Embryonic facial prominence (tissue), 1 donor: ENCODE results near the gene DNAH1.
"Not testable (repeated sequence)": the region's sequence is repeated elsewhere in the genome, so short reads cannot be mapped to it uniquely, and the experiment has no call there.

Source experiments
- DNase-seq: peaks from one replicate; pipeline ENCODE4 v3.0.0-alpha.2; 2016; ENCODE audit errors: extremely low spot score

Gene DNAH1

DNA sequence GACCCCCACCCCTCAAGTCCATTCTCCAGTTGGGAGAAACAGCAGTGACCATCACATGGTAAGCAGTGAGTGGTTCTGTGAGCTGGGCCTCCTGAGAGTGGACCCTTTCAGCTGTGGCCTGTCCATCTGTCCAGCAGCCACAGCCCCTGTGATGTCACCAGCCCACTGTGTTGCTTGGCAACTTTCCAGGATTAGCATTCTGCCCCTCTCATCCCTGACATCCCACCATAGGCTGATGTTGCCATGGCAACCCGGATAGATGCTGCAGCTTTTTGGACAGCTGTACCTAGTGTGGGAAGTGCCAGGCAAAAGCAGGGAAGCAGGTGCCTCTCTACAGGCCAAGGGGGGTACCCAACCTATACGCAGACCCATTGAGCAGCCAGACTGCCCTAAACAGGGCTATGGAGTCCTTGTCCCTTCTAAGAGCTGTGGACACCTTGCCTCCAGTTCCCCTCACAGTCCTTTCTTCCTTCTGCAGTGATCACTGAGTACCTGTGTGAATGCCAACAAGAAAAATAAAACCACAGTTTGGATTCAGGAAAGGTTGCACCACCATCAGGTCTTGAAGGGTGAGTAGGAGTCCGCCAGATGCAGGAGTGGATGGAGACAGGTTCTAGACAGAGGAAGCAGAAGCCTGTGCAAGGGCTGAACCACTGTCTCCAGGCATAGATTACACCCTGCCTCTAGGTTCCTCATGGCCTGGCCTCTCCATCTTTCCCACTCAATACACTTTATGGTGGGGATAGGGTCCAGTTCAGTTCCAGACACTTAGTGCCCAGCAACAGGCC is at the start of gene DNAH1:
Gene DNAH1 (plus strand): TSS at position 343 of the 788 bp plus-strand sequence. CDS start 6,124 bp downstream, outside the sequence.
- no peak for DNase-seq

DNA sequence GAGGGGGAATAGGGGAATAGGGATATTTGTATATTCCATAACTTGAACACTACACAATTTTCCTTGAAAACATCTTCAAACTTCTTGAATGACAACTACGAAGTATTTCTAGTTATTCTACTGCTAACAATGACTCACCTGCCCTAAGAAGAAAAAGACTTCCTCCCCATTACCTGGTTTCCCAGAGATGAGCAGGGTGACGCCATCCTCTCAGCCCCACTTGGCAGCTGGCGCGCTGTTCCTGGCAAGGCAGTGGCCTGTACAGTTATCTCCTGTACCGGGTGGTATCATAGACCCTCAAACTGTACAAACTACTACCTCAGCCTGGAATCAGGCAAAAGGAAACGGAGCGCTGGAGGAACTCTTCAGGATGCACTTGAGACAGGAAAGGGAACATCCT is 48.1 kb upstream of the DNAH1 start:
- no peak for DNase-seq

DNA sequence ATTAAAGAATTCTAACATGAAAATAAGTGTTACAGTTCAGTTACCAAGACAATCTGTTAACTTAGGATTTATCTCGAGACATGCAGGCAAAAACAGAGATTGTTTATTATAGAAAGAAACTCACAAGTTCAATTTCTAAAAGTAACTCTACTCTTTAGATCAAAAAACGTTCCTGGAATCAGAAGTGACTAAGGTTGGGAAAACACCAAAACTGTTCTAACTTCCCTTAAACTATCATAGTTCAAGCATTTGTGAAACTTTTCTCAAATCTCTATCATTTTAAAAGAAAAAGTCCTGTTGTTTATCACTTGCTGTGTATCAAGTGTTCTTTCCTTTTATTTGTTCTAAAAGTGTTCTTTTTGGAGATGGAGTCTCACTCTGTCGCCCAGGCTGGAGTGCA is 46.3 kb upstream of the DNAH1 start:
- DNase-seq: no peak

DNA sequence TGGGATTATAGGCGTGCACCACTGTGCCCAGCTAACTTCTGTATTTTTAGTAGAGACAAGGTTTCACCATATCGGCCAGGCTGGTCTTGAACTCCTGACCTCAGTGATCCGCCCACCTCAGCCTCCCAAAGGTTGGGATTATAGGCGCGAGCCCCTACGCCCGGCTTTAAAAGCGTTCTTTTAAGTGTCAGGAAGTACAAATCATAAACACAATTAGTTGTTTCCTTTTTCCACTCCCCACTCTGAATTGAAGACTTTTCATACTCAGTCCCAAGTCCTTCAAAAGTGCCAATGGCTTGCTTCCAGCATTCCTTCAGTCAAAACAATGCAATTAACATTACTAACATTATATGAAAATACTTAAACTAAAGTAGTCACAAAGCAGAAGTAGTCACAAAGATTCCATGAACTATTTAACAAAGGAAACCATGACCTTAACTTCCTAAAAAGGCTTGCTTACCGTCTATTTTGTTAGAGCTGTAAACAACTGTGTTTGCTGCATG is 45.8 kb upstream of the DNAH1 start:
- no peak for DNase-seq

DNA sequence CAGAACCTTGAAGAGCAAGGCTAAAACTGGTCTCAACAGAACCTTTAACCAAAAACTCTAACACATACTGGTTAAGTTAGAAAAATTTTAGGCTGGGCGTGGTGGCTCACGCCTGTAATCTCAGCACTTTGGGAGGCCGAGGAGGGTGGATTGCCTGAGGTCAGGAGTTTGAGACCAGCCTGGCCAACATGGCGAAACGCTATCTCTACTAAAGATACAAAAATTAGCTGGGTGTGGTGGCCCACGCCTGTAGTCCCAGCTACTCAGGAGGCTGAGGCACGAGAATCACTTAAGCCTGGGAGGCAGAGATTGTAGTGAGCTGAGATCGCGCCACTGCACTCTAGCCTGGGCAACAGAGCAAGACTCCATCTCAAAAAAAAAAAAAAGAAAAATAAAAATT is 43.9 kb upstream of the DNAH1 start:
- not testable (repeated sequence) for DNase-seq

DNA sequence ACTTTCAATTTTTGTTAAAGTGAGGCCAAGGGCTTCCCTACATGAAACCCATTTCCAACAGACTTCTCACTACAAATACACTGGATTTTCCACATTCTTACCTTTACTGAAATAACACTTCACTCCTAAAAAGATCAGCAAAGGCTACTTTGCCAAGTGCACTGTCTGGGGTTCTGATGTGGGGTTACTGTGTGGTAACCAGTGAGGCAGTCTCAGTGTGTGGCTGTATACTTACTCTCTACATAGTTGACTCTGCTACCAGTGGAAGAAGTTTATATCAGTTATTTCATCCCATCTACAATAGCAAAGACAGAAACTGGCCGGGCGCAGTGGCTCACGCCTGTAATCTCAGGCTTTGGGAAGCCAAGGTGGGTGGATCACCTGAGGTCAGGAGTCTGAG is 43.3 kb upstream of the DNAH1 start:
- DNase-seq: no peak

DNA sequence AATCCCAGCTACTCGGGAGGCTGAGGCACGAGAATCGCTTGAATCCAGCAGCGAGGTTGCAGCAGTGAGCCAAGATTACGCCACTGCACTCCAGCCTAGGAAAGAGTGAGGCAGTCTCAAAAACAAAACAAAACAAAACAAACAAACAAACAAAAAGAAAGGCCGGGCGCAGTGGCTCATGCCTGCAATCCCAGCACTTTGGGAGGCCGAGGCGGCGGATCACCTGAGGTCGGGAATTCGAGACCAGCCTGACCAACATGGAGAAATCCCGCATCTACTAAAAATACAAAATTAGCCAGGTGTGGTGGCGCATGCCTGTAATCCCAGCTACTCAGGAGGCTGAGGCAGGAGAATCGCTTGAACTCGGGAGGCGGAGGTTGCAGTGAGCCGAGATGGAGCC is 41.3 kb upstream of the DNAH1 start:
- DNase-seq: not testable (repeated sequence)

DNA sequence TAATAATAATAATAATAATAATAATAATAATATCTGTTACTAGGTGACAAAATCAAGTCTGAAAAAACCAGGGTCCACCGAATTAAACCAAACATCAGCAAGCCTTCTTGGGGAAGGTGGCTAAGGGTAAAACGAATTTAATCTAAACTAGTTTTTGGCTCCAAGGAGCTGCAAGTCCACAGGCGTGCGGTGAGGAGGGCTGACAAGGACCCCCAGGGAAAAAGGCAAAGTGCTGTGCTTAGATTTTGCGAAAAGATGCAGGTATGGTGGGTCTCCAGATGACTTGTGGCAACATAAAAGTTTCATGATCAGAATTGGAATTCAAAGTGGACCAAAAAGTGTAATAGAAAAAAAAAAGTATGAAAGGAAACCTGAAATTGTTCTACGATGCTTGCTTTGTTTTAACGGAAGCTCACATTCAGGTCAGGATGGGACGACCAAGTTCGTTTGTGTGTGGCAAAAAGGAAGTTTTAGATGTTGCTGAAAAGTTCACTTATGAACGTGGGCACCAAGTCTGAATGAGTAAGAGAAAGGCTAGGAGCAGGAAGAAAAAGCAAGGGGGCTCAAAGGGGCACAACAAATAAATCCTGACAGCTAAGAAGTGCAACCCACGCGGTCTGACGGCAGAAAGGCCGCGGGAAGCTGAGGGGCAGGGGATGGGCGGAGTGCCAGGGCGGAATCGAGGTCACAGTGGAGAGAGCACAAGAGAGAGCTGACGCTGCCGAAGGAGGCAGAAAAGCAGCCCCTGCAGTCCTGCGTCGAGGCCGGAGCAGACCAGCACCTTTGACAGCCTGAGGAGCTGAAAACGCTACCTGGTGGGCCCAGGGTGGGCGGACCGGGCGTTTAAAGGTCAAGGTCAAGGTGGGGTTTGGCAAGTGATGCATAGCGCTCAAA is 38.8 kb upstream of the DNAH1 start:
- DNase-seq: no peak

DNA sequence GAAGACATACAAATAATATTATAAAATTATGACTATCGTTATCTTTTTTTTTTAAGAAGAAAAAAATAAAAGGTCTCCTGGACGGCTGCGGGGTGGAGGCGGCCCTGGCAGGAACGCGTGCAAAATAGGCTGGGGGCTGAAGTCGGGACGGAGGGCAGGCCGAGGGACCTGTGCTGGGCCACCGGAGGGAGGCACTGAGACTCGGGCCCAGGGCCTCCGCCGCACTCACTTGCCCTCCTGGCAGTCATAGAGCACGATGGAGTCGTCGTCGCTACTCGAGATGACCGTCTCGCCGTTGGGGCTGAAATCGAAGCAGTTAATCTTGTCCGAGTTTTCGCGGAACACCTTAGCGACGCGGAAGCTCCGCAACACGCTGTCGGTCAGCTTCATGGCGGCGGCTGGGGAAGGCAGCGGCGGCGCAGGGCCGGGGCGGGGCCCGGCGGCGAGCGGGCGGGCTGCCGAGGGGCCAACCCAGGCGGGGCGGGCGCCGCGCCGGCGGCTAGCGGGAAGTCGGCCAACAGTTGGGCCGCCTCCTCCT is 38.1 kb upstream of the DNAH1 start:
- DNase-seq: peak; percentile 29

DNA sequence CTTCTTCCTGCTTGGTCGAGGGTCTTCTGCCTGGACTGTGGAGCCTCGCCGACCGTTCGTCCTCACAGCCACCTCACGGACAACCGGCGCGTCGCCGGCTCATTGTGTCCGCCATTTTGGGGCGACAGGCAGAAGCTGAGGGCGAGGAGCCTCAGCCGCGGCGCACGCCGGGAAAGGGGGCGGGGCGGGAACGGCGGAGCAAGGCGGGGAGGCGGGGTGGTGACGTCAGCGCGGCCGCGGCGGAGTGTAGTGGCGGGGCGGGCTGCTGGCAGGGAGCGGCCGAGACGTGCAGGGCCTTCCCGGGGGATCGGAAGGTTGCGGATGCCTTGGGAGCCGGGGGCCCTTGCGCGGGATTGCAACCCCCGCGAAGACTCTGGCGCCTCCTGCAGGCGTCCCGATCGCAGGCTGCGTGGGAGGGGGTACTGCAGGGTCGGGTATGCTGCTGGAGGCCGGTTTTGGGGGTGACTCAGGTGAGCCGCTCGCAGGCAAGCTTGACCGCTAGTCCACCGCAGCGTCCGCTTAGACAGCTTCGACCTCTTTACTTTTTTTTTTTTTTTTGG is 37.5 kb upstream of the DNAH1 start, which contains the start of gene WDR82:
Gene WDR82 (minus strand): TSS at position 140 of the 560 bp plus-strand sequence. CDS start 288 bp downstream, outside the sequence.
- peak; percentile 95 for DNase-seq

DNA sequence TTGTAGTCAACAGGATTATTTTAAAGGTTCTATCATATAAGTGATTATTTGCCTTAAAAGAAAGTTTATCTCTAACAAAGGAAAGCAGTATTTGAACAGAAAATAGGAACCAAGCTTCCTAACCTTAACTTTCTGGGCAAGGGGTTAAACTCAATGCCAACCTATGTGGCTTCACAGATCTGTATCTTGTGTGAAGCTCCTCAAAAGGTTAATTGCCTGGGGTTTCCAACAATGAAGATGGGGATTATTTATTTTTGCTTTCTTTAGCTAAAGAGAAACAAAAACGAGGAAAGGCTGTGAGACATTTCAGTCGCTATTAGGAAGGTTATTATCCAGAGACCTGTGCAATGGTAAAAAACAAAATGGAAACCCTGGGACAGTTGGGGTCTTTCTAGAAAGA is 36.5 kb upstream of the DNAH1 start:
- no peak for DNase-seq

DNA sequence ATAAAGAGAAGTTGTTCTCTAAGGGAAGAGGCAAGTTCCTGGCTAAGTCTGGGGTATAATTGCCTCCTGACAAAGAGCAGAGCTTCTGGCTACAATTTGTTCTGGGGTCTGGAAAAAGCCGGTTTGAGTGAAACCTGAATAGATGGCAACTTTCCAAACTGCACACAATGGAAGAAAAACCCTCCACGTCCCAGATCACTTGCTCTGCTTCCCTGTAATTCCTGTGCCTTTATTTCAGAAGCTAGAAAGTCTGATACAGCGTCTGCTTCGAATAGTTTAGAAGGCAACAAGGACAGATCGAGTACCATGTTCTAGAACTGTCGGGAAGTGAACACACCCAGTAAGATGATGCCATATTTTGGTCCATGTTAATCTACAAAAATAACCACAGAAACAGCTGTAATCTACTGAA is 36.1 kb upstream of the DNAH1 start:
- DNase-seq: peak; percentile 86

DNA sequence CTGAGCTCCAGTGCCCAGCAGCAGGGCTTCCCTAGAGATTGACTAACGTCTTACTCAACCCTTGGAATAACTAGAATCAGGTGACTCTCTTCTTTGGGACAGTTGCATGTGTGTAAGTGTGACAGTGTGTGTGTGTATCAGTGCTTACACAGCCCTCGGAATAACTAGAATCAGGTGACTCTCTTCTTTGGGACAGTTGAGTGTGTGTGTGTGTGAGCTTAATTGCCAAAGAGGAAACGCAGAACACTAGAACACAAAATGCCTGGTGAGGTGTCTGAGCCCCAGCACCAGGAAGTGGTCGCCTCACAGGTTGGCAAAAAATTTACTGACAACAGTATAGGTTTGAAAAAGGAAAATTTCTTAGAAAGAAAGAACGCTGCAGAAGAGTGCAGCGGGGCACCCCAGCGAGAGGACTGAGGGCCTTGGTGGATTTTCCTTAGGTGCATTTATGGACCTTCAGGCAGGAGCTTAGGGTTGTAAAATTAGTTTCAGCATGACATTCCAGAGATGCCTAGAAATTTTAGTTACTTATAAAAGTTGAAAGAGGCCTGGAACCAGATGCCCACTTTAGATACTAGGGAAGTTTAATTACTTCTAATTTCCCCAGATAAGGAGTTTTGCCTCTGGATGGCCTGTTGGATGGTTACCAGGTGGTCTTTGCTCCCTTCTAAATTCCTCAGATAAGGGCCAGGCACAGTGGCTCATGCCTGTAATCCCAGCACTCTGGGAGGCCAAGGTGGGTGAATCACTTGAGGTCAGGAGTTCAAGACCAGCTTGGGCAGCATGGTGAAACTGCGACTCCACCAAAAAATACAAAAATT is 33.9 kb upstream of the DNAH1 start:
- no peak for DNase-seq

DNA sequence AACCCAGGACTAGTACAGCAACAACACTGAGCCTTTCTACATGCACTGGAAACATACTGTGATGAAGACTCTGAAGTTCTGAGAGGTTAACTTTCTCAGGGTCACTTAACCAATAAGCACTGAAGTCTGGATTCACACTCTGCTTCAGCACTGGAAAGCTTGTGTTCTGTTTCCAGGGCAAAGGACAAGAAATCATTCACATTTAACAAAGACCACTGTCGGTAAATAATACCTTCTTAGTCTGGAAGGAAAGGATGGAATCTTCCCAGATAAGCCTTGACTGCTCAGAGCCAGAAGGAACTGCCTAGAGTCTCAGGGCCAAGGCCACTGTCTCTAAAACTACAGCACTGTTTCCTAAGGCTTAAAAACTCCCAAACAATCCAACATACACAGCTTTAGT is 32.8 kb upstream of the DNAH1 start:
- DNase-seq: no peak

DNA sequence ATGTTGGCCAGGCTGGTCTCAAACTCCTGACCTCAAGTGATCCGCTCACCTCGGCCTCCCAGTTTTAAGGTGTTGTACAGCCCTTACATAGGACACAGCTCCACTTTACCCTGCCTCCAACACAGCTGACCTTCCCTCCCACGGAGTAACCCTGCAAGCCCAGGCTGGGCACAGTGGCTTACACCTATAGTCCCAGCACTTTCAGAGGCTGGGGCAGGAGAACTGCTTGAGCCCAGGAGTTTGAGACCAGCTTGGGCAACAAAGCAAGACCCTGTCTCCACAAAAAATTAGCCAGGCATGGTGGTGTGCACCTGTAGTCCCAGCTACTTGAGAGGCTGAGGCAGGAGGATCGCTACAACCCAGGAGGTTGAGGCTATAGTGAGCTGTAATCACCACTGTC is 32.1 kb upstream of the DNAH1 start:
- not testable (repeated sequence) for DNase-seq

DNA sequence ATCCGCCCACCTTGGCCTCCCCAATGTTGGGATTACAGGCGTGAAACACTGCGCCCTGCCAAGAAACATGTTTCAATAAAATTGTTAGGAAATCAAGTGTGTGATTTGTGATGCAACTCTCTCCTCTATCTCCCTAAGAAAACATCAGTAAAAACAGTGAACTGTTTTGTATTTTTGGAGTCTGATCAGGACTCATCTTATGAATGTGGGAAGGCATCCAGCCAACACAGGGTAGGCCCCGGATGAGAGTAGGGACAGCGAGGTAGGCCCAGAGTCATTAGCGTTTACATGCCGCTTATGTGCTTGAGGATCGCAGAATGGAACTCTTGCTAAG is 29.4 kb upstream of the DNAH1 start:
- no peak for DNase-seq

DNA sequence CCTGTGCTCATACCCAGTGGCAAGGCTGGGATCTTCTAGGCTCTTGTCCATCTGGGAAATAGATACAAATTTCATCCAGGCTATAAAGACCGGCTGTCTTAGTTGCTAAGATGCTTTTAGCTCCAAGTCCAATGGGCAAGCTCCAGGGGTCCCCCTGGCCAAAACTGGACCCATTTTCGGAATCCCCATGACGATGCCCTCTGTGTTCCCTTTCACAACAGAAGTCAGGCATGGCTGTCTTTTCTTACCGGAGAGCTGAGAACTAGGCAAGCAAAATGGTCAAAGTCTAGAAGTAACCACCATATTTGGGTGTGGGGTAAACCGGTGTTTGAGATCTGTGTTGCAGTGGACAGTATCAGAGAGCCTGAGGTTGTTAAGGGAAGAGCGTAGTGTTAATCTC is 27.4 kb upstream of the DNAH1 start:
- DNase-seq: no peak

DNA sequence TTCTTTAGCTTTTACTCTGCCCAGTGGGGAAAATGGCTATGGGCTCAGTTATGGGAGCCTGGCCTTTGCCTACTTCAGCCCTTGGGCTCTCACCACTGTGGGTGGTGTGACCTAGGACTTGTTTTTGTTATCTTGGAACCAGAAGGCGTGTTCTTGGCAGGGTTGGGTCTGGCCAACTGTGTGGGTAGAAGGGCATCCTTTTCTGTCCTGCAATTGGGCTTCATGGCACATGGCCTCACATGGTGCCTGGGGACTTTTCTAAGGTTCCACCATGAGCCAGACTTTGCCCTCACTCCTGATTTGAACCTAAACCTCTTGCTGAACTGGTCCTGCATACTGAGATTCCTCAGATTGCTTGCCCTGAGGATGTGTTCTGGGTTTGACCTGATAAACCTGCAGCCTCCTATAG is 26.8 kb upstream of the DNAH1 start:
- DNase-seq: no peak

DNA sequence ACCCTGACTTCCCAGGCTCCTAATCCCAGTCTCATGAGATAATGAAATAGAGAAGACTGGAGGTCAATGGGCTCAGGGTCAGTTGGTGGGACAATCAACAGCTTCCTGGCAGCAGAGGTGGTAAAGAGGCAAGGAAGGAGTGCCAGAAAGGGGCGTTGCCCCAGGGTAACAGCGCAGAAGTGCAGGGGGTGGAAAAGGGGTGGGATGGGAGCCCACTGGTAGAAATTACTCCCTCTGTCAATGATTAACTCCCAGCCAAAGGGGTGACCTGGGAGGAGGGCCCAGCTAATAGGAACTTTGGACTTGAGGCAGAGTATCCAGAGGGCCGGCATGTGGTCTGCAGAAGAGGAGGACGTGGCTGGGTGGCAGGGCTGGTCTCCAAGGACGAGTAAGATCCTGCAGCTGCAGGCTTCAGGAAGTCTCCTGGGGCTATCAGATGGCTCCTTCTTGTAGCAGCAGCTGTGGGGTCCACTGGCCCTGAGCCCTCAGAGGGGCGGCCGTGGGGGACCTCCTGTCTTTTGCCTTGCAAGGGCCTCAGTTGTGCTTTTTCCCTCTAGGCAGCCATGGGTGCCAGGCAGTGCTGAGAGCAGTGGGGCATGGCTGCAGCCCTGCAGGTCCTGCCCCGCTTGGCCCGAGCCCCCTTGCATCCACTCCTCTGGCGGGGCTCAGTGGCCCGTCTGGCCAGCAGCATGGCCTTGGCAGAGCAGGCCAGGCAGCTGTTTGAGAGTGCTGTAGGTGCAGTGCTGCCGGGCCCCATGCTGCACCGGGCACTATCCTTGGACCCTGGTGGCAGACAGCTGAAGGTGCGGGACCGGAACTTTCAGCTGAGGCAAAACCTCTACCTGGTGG is 26.1 kb upstream of the DNAH1 start:
- no peak for DNase-seq
